Stimulated activated CD4-positive, alpha-beta T cell treated with anti-CD3 and anti-CD28 coated beads, Interleukin-1b, Interleukin-23, amount 100 ng/mL, for 48 hours (primary cell): Measurements from ENCODE around the gene PDIA2.
"Not testable (repeated sequence)": the region's sequence is repeated elsewhere in the genome, so short reads cannot be mapped to it uniquely, and the experiment has no call there.

Source experiments
- DNase-seq: peaks from one replicate; pipeline ENCODE4 v3.0.0-alpha.2; 2020

The PDIA2 gene

GRCh38 chr16:264440-264951 is 18.5 kb upstream of the PDIA2 start:
- DNase-seq = no peak

GRCh38 chr16:265002-265529 is 17.9 kb upstream of the PDIA2 start:
- no peak for DNase-seq

- no peak for DNase-seq
Measured at GRCh38 chr16:265711-266110, 17.3 kb upstream of the PDIA2 start.

- no peak for DNase-seq
Measured at GRCh38 chr16:266258-267164, 16.5 kb upstream of the PDIA2 start.

GRCh38 chr16:267562-267961 is 15.4 kb upstream of the PDIA2 start:
- not testable (repeated sequence) for DNase-seq

- DNase-seq = no peak
Measured at GRCh38 chr16:268141-269053, 14.6 kb upstream of the PDIA2 start.

- no peak for DNase-seq
Measured at GRCh38 chr16:269061-269796, 13.7 kb upstream of the PDIA2 start.

GRCh38 chr16:270381-271255 is 12.3 kb upstream of the PDIA2 start:
- DNase-seq = no peak

GRCh38 chr16:272633-273546 is 10.1 kb upstream of the PDIA2 start:
- no peak for DNase-seq

GRCh38 chr16:273547-274421 is 9.2 kb upstream of the PDIA2 start:
- no peak for DNase-seq

GRCh38 chr16:275041-275641 is 7.8 kb upstream of the PDIA2 start:
- DNase-seq = no peak

- DNase-seq = no peak
Measured at GRCh38 chr16:275786-276232, 7.2 kb upstream of the PDIA2 start, which contains the start of gene RGS11. RGS11 (minus strand) TSS chr16:275944; CDS start chr16:275911, 33 bp downstream.

GRCh38 chr16:276426-277077 is 6.4 kb upstream of the PDIA2 start:
- DNase-seq = no peak

GRCh38 chr16:278863-279366 is 4.0 kb upstream of the PDIA2 start:
- DNase-seq = peak; percentile 30

- DNase-seq = no peak
Measured at GRCh38 chr16:279531-279930, 3.4 kb upstream of the PDIA2 start.

- DNase-seq = no peak
Measured at GRCh38 chr16:280005-280460, 2.9 kb upstream of the PDIA2 start.

- no peak for DNase-seq
Measured at GRCh38 chr16:280552-280951, 2.4 kb upstream of the PDIA2 start, which contains the start of gene ARHGDIG. ARHGDIG (plus strand) TSS chr16:280591; CDS start chr16:280681, 90 bp downstream.
